Measurements from ENCODE around the gene TMPRSS3.

DNA sequence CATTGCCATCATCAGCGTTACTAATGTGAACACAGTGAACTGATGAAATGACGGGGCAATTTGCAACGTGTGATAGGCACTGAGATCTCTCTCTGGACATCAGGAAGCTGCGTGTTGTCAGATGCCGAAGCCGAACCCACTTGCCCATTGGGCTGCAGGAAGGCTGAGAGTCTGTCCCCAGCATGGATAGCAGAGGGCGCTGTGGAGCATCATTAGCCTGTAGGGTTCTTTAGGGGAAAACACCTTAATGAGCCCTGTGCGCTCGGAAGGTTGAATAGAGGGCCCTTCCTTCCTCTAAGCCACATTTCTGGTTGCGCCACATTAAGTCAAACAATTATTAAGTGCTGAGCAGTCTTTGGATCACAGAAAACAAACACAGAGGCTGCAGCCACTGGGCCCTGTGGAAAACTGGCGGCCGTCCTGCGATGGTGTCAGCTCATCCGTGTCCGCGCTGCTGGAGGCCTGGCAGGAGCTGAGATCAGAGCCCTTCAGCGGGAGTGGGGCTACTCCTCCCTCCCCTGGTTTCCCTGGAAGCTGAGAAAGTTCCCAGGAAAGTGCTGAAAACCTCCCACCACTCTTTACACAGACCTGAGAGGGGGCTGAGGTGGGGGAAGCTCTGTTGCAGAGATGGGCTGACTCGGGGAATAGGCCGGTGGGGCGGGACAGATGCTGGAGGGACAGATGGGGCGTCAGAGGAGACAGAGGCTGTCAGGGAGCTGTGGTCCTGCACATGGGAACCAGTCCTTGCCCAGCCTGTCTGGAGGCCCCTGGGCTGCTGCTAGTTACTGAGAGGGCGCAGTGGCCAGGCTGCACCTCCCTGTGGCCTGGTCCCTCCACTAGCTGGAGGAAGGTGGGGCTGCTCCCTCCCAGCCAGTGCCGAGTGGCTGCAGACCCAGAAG, 57.8 kb downstream of the TMPRSS3 start:
- TF ChIP-seq YY1 (IDR thresholded peaks at IDR 0.05; ENCODE audit: low read depth) (no peak), RAD21 (IDR thresholded peaks at IDR 0.05; ENCODE audit: low read length) (peak; percentile 47), TAF1 (IDR thresholded peaks at IDR 0.05; ENCODE audit: borderline replicate concordance, low read depth, low read length) (no peak), RCOR1 (IDR thresholded peaks at IDR 0.05; ENCODE audit: low read length) (no peak), GABPA (IDR thresholded peaks at IDR 0.05; ENCODE audit: low read depth) (no peak)
- TF ChIP-seq, protein P1, sequence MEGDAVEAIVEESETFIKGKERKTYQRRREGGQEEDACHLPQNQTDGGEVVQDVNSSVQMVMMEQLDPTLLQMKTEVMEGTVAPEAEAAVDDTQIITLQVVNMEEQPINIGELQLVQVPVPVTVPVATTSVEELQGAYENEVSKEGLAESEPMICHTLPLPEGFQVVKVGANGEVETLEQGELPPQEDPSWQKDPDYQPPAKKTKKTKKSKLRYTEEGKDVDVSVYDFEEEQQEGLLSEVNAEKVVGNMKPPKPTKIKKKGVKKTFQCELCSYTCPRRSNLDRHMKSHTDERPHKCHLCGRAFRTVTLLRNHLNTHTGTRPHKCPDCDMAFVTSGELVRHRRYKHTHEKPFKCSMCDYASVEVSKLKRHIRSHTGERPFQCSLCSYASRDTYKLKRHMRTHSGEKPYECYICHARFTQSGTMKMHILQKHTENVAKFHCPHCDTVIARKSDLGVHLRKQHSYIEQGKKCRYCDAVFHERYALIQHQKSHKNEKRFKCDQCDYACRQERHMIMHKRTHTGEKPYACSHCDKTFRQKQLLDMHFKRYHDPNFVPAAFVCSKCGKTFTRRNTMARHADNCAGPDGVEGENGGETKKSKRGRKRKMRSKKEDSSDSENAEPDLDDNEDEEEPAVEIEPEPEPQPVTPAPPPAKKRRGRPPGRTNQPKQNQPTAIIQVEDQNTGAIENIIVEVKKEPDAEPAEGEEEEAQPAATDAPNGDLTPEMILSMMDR (IDR thresholded peaks at IDR 0.05), result no peak
